OCI-LY3 (cell line): ENCODE data around the gene RPS6KA2.

Experiments
- H2AFZ ChIP-seq: fragments of 200-600, 300-600 bp; shearing (Covaris generic); 2 replicates; pipeline ENCODE4 v1.6.0; 2014; ENCODE audit warnings: antibody characterized with exemption, low read depth, low read length
- H3K27ac ChIP-seq: fragments of 200-600, 300-600 bp; sonication (generic); 2 replicates; pipeline ENCODE4 v1.5.1; 2014; ENCODE audit warnings: mild to moderate bottlenecking, low read length, moderate library complexity, mixed read lengths
- H3K27me3 ChIP-seq: fragments of 200-600, 300-600 bp; sonication (generic); 2 replicates; pipeline ENCODE4 v1.6.1; 2014; ENCODE audit warnings: low read depth, low read length, mixed read lengths
- H3K36me3 ChIP-seq: fragments of 200-600, 300-600 bp; sonication (generic); replicated peaks from 2 replicates; pipeline ENCODE3; 2014; ENCODE audit warnings: low read depth, low read length, mixed read lengths
- H3K4me1 ChIP-seq: fragments of 300-600, 200-600 bp; sonication (generic); 2 replicates; pipeline ENCODE4 v1.6.1; 2014; ENCODE audit warnings: low read length, mixed read lengths
- H3K4me2 ChIP-seq: fragments of 200-600, 300-600 bp; sonication (generic); 2 replicates; pipeline ENCODE4 v1.6.1; 2014; ENCODE audit warnings: low read length, mixed read lengths
- H3K4me3 ChIP-seq: fragments of 300-600, 200-600 bp; sonication (generic); 2 replicates; pipeline ENCODE4 v1.5.1; 2014; ENCODE audit warnings: antibody characterized with exemption, mild to moderate bottlenecking, low read length, moderate library complexity
- H3K79me2 ChIP-seq: fragments of 300-600, 200-600 bp; shearing (Covaris generic); 2 replicates; pipeline ENCODE4 v1.6.1; 2014; ENCODE audit warnings: mild to moderate bottlenecking, low read length, mixed read lengths
- H3K9ac ChIP-seq: fragments of 300-600, 200-600 bp; shearing (Covaris generic); 2 replicates; pipeline ENCODE4 v1.6.0; 2014; ENCODE audit warnings: mild to moderate bottlenecking, low read length, moderate library complexity
- H3K9me3 ChIP-seq: fragments of 200-600, 300-600 bp; shearing (Covaris generic); 2 replicates; pipeline ENCODE4 v1.6.1; 2014; ENCODE audit warnings: low read length, mixed read lengths; ENCODE audit not compliant: insufficient read depth
- H4K20me1 ChIP-seq: fragments of 200-600, 300-600 bp; sonication (generic); 2 replicates; pipeline ENCODE4 v1.6.1; 2016; ENCODE audit warnings: low read length, mixed read lengths; ENCODE audit not compliant: insufficient read depth
- EZH2phosphoT487 ChIP-seq: fragments of 200-600 bp; shearing (Covaris generic); IDR thresholded peaks from 2 replicates; pipeline ENCODE4 v1.6.1; 2018; ENCODE audit warnings: antibody characterized with exemption, mixed run types, low read depth
- TF ChIP-seq, protein P1 (sequence below): fragments of 200-600, 300-600 bp; sonication (generic); IDR thresholded peaks from 2 replicates; pipeline ENCODE4 v1.5.1; 2014; ENCODE audit warnings: antibody characterized with exemption, low read length, low read depth

The RPS6KA2 gene

DNA sequence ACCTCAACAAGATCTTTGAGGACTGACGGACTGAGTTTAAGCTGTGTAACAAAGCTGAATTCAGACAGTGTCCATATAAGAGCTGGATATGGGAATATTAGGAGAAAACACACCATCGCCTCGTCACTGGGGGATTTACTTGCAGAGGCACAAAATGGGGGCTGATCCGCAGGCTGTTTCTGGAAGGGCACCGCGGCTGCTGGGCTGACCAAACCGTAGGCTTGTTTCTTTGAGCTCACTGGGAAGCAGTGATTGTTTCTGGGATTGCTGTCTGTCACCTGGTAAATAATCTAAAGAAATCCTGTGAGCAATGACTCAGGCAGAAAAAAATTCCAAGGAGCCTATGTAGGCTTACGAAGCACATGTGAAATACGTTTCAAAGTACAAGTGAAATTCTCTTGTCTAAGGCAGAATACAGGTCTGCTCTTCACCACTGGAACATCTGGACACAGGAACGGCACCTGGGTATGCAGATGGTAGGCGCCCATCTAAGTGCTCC is 180.4 kb downstream of the RPS6KA2 start:
- Histone ChIP-seq H3K36me3 (no peaks in the 10 kb centered on the region), H3K79me2 (no peaks in the 10 kb centered on the region), H3K4me2 (no peak overlapping the region), H2AFZ (no peak overlapping the region), H4K20me1 (no peaks in the 10 kb centered on the region), H3K27me3 (no peaks in the 10 kb centered on the region), H3K4me3 (no peak overlapping the region), H3K9me3 (no peaks in the 10 kb centered on the region), H3K4me1 (no peaks in the 10 kb centered on the region), H3K27ac (no peak overlapping the region), H3K9ac (no peak overlapping the region)
- TF ChIP-seq, protein P1, sequence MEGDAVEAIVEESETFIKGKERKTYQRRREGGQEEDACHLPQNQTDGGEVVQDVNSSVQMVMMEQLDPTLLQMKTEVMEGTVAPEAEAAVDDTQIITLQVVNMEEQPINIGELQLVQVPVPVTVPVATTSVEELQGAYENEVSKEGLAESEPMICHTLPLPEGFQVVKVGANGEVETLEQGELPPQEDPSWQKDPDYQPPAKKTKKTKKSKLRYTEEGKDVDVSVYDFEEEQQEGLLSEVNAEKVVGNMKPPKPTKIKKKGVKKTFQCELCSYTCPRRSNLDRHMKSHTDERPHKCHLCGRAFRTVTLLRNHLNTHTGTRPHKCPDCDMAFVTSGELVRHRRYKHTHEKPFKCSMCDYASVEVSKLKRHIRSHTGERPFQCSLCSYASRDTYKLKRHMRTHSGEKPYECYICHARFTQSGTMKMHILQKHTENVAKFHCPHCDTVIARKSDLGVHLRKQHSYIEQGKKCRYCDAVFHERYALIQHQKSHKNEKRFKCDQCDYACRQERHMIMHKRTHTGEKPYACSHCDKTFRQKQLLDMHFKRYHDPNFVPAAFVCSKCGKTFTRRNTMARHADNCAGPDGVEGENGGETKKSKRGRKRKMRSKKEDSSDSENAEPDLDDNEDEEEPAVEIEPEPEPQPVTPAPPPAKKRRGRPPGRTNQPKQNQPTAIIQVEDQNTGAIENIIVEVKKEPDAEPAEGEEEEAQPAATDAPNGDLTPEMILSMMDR: no peak
- TF ChIP-seq EZH2phosphoT487: no peak

DNA sequence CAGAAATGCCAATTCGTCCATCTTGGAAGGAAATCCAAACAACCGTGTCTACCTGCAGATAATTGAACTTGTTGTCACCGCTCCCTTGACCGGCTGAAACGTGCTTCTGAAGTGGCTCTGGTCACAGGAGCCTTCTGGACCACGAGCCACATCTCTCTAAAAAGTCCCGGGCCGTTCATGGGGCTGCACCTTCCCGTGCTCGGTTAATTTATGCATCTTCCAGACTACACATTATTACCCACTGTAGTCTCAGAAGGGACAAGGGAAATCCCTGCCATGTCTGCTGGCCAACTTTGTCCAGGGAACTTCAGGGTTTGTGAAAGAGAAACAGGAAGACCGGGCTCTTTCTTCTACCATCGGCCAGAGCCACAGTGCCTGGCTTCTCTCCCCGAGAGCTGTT is 180.9 kb downstream of the RPS6KA2 start:
- Histone ChIP-seq H3K4me1 (no peaks in the 10 kb centered on the region), H3K36me3 (no peaks in the 10 kb centered on the region), H4K20me1 (no peaks in the 10 kb centered on the region), H3K9ac (no peak overlapping the region), H3K27me3 (no peaks in the 10 kb centered on the region), H3K27ac (no peak overlapping the region), H2AFZ (no peak overlapping the region), H3K9me3 (no peaks in the 10 kb centered on the region), H3K79me2 (no peaks in the 10 kb centered on the region), H3K4me3 (no peak overlapping the region), H3K4me2 (no peak overlapping the region)
- TF ChIP-seq, protein P1: no peak
- TF ChIP-seq EZH2phosphoT487: no peak

DNA sequence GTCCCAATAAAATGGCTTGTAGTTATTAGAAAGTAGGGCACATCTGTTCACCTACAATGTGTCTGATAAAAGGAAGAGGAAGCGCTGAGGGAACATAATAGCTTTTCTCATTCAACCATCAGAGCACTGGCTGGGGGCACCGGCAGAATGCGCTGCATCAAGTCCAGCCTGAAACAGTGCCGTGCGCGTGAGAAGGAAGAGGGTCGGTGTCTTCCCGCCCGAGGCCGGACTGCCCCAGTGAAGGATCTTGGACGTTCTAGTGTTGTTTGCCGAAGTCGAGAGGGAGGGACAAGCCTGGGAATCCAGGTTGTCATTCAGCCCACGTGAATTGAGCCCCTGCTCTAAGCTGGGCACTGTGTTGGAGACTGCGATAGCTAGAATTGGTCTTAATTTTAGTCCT is 182.6 kb downstream of the RPS6KA2 start:
- Histone ChIP-seq H4K20me1 (no peaks in the 10 kb centered on the region), H3K4me2 (no peak overlapping the region), H3K4me1 (no peaks in the 10 kb centered on the region), H3K9me3 (no peaks in the 10 kb centered on the region), H3K79me2 (no peaks in the 10 kb centered on the region), H3K9ac (no peak overlapping the region), H3K4me3 (no peak overlapping the region), H2AFZ (no peak overlapping the region), H3K27ac (no peak overlapping the region), H3K36me3 (no peaks in the 10 kb centered on the region), H3K27me3 (no peaks in the 10 kb centered on the region)
- TF ChIP-seq, protein P1: no peak
- no peak for TF ChIP-seq EZH2phosphoT487

DNA sequence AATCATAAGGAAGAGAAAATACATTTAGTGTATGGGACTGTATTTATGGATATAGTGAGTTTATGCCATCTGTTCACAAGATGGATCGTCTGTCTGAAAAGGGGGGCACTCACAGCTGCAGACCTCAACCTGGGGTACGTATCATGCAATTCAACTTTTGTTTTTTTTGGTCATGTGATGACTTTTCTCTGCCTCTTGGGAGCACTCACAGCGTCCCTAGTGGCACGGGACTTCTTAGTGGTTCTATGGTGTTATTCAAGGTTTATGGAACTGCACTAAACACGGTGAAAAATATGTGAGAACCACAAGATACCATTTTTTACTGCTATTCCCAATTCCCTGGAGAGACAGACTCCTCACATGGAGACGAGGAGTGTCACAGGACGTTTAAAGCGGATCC is 183.9 kb downstream of the RPS6KA2 start:
- TF ChIP-seq, protein P1: peak; percentile 13; the same call in 1 of the 2 replicates
- no peak for TF ChIP-seq EZH2phosphoT487
- Histone ChIP-seq H3K79me2 (no peaks in the 10 kb centered on the region), H2AFZ (no peak overlapping the region), H3K36me3 (no peaks in the 10 kb centered on the region), H3K27me3 (no peaks in the 10 kb centered on the region), H3K4me3 (no peak overlapping the region), H3K27ac (no peak overlapping the region), H3K9me3 (no peaks in the 10 kb centered on the region), H4K20me1 (no peaks in the 10 kb centered on the region), H3K4me2 (no peak overlapping the region), H3K4me1 (no peaks in the 10 kb centered on the region), H3K9ac (no peak overlapping the region)
